HT1080 (cell line): ENCODE results near the gene UROC1. TPM values are rescaled to one million over a fixed set of nuclear protein-coding genes. Genes with fewer than 3 reads are reported as not detected.
A peak's percentile ranks its signal among the peaks of the same experiment; 100 is the strongest.

ENCODE experiments used
- DNase-seq: peaks from one replicate; pipeline ENCODE4 v3.0.0-alpha.2; 2015; ENCODE audit warnings: low read depth
- total RNA-seq: library from RNA; depleted of rRNA; stranded (reverse); fragments of >200 nt; shearing (Covaris generic); gene quantifications from 2 replicates; pipeline ENCODE4 v1.2.3, GENCODE V29; 2014

UROC1 gene
- total RNA-seq, 1 experiment from 2014 or later = 0.03 TPM

DNA sequence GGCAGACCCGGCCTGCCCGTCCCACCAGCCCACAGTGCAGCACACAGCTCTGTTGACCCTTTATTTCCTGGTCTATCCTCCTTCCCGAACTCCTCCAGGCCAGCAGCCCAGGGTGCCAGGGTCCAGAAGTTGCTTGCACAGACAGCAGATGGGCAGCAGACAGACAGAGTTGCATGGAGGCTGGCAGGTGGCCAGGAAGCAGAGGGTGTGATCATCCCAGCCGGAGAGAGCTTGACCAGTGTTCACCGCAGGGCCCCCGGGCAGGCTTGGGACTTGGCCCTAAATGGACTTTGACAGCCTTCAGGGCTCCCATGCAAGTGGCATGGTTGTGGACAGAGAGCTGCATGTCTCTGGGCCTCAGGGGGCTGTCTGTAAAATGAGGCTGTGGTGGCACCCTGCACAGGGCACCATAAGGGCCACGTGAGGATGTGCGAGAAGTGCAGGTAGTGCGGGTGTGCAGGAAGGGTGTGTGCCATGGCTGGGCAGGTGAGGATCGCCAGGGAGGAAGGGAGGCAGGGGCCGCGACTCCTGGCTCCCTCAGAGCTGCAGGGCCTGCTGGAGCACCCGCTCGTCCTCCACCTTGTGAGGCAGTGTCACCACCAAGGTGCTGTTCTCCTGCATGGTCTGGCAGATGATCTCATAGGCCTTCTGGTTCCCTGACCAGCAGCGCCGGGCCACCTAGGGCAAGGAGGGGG lies 35.6 kb downstream of the UROC1 start:
- DNase-seq = no peak

DNA sequence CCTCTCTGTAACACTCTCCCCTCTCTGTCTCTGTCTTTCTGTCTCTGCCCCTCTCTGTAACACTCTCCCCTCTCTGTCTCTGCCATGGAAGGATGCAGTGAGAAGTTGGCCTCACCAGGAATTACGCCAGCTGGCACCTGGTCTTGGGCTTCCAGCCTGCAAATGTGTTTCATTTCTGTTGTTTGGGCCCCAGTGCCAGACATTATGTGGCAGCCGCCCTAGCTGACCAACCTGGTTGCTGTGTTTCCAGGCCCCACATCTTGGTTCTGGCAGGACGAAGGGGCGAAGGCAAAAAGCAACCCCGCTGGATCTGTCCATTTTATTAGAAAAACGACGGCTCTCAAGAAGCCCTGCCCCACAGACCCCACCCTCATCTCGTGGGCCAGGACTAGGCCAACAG lies 36.7 kb downstream of the UROC1 start:
- no peak for DNase-seq

DNA sequence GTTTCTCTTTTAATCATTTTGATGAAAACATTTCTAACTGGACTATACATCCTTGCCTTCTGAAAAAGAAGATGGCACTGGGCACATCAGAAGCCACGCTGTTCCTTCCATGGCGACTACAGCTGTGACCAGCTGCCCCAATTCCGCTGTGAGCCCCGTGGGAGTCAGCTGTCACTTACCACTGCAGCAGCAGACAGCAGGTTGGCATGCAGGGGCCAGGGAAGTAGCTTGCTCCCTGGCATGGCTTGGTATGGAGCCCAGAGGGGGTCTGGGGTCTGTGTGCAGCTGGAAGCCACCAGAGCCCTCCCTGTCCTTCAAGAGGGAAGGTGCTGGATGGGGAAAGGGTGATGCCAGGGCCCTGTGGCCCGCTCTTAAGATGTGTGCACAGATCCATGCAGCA lies 37.4 kb downstream of the UROC1 start:
- DNase-seq = no peak

DNA sequence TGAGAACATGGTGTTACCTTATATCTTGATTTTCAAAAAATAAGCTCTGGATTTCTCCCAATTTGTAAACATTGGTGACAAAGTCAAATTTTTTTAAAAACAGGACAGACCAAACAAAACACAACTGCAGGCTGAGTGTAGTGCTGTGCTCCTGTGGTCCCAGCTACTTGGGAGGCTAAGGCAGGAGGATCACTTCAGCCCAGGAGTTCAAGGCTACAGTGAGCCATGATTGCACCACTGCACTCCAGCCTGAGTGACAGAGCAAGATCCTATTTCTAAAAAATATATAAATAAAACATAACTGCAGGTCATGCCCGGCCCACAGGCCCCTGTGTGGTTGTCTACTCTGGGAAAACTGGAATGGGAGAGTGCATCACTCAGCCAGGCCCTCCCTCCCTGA lies 37.9 kb downstream of the UROC1 start:
- DNase-seq = no peak

DNA sequence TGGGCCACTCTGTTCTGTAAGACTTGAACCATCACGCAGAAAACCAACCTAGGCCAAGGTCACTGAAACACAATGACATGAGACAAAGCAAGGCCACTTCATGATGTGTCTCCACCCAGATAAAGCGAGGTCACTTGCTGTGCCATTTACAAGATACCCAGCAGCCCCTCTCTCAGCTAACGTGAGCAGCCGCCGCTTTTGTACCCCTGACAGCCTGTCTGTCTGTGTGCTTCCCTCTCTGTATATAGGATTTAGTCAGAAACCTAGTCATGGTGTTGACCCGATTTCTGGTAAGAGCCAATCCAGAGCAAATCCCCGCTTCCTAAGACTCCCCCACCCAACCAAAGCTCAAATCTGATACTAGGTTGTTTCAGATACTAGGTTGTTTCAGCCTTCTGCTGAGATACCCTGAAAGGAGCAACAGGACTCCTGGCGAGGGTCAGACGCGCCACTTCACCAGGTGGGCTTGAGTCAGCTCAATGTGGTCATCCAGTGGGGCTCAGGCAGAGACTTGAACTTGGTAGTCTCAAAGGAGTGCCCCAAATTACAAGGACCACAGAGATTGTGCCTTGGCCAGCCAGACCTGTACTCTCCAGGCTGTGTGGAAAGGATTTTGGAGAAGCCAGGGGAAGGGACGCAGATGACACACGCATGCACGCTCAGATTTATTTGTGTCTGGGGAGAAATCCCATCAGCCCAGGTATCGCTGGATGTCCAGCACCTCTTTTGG lies 38.8 kb downstream of the UROC1 start:
- no peak for DNase-seq

DNA sequence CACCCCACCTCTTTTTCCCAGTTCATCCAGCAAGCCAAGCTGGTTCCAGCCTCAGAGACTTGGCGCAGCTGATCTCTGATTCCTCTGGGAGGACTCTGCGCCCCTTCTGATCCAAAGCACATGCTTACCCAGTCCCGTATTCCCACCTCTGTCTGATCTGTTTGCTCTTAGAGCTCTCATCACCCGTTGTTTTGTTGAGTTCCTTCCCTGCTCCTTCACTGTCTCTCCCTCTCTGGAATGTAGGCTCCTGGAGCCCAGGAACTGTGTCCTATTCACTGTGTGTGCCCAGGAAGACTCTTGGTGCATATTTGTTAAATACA lies 40.6 kb downstream of the UROC1 start:
- DNase-seq = no peak

DNA sequence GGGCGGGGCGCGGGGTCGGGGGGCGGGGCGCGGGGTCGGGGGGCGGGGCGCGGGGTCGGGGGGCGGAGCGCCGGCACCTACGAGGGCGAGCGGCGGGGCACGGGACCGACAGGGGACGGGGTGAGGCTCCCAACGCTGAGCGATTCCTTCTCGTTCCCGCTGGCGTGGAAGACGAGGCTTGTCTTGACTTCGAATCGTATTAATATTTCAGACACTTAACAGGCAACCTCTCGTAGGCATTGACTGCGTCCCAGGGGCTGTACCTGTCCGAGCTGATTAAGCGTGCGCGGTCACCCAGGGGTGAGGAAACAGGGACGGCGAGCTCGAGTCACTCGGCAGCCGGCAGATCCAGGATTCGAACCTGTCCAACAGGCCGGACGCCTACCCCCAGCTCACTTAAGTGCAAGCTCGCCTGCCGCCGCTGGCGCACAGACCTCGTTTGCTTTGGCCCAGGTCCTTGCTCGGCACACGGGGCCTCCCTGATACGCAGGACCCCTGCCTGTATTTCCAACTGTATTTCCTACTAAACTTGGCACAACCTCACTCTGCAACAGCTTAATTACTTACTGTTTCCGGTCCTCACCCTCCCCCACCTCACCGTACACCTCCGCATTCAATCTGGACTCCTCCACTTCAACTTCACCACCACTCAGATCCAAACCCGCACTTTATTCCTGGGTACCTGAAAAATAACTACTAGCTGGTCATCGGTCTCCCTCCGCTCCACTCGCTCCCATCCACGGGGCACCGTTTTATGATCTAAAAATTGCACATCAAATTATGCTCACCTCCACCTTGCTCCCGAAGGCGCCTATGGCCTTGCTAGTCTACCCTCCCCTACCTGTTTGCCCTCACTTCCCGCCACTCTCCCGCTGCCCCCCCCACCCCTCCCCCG lies 41.2 kb downstream of the UROC1 start:
- DNase-seq = peak; percentile 28

DNA sequence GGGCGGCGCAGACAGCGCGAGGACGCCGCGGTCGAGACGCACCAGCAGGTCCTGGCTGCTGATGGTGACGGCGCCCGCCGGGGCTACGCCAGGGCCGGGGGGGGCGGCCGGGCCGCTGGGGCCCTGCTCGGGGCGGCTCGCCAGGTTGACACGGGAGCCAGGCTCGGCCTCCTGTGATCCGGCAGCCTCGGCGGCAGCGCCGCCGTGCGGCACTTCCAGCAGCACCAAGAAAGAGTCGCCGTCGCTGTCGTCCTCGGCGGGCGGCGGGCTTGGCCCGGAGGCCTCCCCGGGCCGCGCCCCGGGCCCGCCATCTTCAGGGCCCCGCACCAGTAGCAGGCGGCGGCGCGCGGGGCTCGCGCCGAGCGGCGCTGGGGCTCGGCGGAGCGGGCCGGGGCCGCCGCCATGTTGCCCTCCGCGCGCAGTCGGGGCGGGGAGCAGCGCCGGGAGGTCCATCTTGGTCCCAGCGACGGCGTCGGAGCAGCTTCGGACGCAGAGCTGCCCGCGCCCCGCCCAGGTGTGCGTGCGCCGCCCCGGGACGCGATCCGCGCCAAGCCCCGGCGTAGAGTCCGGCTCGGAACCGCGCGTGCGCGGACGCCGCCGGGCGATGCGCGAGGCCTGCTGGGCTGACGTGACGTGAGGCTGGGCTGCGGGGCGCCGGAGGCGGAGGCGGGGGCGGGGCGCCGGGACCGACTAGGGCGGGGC lies 42.0 kb downstream of the UROC1 start, which contains the start of gene ZXDC:
Gene ZXDC (minus strand): TSS at position 479 of the 702 bp plus-strand sequence. CDS start 26 bp downstream, at position 453.
- DNase-seq = peak; percentile 89

DNA sequence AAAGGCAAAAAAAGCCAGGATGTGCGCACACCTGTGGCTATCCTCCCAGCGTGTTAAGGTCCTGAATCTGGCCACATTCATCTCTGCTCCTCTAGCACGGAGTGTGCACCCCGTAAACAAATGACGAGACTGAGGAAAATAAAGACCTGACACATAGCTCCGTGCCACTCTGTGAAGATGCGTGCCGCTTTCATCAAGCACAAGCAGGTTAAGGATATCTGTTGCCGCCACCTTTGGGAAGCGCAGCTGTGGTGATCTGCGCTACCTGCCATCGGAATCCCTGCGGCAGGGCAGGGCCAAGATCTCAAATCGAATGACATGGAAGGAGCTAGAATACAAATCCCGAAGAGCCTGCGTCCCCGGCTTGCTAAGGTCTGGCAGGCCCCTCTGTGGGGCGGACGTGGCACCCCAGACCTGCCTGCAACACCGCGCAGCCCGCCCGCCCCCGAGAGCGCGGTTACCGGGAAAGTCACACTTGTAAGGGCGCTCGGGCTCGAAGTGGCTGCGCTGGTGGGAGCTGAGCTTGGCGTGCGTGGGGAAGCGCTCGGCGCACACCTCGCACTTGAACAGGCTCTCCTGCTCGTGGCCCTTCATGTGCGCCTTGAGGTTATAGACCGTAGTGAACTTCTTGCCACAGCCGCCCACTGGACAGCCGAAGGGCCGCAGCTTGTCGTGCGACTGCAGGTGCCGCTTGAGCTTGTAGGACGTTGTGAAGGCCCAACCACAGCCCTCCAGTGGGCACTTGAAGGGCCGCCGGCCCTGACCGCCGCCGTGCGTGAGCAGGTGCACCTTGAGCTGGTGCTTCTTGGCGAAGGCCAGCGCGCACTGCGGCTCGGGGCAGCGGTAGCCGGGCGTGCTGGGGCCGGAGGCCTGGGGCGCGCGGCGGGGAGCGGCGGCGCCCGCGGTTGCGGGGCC lies 42.8 kb downstream of the UROC1 start:
- peak; percentile 39 for DNase-seq

DNA sequence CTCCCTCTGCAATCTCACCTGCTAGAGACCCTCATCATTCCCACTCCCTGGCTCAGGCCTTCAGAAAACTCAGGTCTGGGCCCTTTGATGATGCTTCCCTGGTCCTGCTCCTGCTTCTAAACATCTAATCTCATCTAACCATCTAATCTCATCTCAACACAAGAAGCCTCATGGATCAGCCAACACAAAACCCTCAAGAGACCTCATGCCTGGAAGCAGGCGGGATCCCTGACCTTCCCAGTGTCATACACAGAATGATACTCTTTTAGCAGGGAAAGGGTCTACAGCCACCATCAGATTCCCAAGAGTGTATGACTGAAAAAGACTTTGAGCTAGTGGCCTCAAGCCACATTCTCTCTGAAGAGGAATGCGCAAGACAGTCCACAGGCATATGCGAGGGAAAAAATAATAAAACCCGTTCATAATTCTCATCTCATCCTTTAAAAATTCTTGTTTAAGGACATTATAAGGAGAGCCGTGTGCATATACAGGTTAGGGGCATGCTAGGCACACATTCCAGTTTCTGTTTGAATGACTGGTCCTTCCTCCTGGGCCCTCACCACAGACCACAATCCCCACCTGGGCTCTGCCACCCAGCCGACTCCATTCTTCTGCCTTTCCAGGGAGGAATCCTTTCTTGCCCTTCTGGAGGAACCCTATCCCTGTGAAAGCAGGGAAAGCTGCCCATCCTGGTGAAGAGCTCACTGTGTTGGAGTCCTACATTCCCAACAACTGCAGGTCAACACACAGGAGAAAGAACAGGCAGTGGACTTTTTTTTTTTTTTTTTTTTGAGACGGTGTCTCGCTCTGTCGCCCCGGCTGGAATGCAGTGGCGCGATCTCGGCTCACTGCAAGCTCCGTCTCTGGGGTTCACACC lies 44.0 kb downstream of the UROC1 start:
- no peak for DNase-seq

DNA sequence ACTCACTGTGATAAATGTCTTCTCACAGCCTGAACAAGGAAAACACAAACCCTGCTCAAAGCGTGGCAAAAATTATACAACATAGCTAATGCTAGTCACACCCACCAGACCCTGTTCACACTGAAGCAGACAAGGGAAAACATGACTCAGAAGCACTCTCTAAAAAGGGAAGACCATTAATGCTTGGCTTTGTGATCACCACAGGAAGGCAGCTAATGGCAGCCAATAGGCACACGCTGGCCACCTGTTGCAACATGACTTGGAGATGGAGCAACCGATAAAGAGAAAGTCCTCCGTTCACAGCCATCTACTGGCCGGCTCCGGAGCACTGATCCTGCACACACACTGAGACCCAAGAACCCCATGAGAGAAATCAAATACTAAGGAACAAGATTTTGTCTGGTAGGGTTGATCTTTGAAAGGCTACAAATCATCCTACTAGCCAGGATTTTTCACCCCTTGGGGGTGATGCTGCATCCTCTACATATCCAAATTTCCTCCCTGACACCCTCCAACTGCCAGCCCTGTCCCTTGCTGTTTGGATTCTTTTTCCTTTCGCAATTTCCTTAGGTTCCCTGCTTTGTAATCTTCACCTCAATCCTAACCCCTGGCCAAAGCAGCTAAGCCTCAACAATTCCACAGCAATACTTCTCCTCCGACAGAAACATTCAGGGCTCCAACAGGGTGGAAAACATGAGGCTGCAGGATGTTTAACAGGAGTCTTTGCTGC lies 45.1 kb downstream of the UROC1 start:
- DNase-seq = peak; percentile 81

DNA sequence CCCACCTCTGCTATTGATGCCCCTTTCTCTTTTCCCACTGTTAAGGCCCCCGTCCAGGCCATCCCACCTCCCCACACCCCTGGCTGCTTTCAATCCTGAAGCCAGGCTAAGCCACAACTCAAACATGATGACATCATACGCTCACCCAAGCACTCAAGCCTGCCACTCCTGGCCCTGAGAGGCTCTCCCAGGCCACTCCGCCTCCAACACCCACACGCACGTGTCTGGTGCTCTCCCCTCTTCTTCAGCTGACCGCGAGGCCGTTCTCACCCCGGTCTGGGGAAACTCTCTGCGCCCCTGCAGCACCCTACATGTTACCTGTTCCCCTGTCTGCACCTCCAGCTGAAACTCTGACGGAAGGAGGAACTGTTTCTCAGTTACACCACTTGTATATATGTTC lies 48.1 kb downstream of the UROC1 start:
- DNase-seq = no peak

DNA sequence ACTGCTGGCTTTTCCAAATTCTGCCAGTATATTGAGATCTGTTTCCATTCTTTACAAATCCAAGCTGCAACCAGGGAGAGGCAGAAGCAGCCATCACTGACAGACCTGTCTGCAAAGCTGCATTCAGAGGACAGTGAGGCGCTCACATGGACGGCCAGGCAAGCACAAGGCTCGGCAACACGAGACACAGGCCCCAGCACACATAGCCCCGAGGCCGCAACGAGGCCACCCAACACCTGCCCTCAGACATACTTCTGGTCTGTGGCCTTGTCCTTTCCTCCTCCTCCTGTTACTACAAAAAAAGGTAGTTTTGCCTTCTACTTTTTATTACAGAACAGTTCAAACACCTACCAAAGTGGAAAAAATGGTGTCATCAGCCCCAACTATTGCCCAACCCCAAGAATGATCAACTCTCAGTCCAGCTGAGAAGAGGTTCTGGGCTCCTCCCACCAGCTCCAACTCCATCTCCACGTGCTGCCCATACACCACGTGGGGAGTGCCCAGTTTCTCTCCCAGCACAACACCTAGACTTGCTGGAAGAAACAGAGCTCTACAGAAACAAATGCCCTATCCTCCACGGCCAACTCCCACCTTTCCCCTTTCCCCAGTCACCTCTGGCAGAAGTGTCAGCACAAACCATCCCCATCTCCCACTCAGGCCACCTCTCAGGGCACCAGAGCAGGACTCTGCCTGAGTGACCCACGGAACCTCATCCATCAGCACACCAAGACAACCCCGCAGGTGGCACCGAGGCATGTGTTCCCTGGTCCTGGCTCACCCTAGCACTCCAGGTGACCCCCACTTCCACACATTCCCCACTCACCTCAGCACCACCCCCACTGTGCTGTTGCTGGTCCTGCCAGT lies 49.3 kb downstream of the UROC1 start:
- no peak for DNase-seq

DNA sequence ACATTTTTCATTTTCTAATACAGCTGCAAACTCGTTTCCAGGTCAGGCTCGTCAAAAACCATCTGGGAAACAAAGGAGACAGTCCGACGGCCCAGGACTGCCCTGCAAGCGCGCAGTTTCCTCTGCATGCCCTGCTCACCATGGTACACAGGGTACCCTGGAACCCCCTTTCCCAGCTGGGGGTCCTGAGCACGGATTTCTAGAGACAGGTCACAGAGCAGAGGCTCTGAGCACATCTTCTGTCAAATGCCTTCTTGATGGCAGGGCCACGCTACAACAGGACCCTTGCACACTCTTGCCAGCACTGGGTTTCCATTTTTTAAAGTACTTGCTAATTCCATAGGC lies 50.0 kb downstream of the UROC1 start:
- no peak for DNase-seq

DNA sequence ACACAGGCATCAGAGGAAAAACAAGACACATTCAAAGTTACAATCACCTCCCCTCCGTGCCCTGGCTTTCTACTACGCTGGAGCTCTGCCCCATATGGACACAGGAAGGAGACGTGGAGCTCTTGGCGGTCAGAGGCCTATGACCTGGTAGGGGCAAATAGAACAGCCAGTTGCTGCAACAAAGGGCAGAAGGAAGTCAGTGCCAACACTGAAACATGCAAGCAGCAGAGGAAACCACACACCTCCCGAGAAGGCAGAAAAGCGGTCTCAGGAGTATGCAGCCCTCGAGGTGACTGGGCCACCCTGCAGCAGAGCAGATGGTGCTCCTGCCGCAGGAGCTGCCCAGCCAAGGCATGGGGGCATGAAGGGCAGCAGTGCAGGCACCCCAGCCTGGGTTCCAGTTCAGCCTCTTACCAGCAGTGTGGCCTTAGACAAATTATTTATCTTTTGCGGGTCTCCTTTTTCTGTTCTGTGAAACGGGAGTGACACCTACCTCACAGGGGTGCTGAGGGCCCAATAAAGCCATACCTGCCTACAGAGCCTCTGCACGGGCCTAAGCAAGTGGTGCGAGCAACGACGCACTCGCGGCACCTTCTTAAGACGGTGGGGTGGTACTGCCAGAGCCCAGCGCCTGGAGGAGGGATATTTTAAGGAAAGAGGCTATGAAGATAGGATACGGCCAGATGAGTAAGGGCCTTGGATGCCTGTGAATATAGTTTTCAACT lies 50.5 kb downstream of the UROC1 start:
- no peak for DNase-seq

DNA sequence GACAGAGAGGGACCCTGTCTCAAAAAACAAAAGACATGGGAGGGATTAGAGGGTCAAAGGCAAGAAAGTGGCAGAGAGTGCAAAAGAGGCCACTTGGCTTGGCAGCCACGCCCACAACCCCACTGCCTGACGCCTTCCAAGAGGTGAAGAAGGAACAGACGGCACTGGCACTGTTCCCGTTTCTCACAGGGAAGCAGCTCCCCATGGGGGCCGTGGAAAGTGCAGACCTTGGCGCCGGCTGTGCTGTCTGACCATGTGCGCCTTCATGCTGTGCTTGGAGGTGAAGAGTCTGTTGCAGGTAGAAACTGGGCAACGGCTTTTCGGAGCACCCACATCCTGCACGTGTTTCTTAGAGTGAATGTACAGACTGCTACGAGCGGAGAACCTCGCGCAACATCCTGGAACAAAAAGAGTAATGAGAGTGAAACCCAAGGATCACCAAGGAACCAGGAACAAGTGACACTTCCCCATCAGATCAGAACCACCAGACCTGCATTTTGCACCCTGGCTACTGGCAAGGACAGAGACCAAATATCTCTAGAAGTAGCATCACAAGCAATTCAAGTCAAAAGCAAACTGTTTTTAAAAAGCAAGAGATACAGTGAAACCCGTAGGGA lies 51.5 kb downstream of the UROC1 start:
- DNase-seq = no peak

DNA sequence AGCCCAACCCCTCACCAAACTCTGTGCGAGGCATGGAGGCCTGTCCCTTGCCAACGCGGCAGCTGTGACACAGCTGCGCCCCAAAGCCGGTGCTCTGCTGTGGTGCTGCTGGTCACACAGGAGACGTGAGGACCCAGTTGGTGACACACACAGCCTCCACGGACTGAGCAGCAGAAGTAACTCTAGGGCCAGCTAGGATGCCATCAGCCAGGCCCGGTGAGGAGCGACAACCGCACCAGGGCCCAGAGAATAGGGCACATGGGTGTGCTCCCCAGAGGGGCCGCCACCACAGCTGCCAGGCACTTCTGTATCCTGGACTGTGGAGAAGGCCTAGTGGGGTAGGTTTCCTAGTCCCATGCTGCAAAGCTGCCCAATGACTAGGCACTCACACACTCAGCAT lies 52.6 kb downstream of the UROC1 start:
- DNase-seq = no peak
